Kidney (tissue), 14 donors: ENCODE results near the gene FERMT3. TPM values are rescaled to one million over a fixed set of nuclear protein-coding genes. Genes with fewer than 3 reads are reported as not detected.

ENCODE experiments used
- DNase-seq, 5 donors: peaks; one replicate each; pipeline ENCODE4 v3.0.0-alpha.2; 2013 to 2020
- FAIRE-seq: peaks from 2 replicates; lab custom pipeline; 2012; peaks lifted over from hg19 to GRCh38; lab: Jason Lieb, UNC
- H3K27ac ChIP-seq, 2 donors: one replicate each; pipeline ENCODE4 v1.7.0; 2013; ENCODE audit warnings: low read depth in 2 of 2, low read length in 2 of 2, inconsistent platforms in 1 of 2
- H3K27me3 ChIP-seq: one replicate; pipeline ENCODE4 v1.7.1; 2013; ENCODE audit warnings: low read length, inconsistent platforms; ENCODE audit not compliant: control insufficient read depth, insufficient read depth
- H3K36me3 ChIP-seq, 3 donors: one replicate each; pipeline versions ENCODE4 v1.7.0 to v1.7.1; 2013; ENCODE audit warnings: low read length in 3 of 3, control low read depth in 1 of 3, inconsistent platforms in 1 of 3; ENCODE audit not compliant: insufficient read depth in 3 of 3, control insufficient read depth in 2 of 3
- H3K4me1 ChIP-seq, 3 donors: one replicate each; pipeline versions ENCODE4 v1.7.0 to v1.7.1; 2013; ENCODE audit warnings: low read length in 3 of 3, inconsistent platforms in 1 of 3, low read depth in 1 of 3; ENCODE audit not compliant: control insufficient read depth in 2 of 3, insufficient read depth in 2 of 3
- H3K4me3 ChIP-seq, 3 donors: one replicate each; pipeline versions ENCODE4 v1.7.0 to v1.8.1; 2013; ENCODE audit warnings: low read length in 3 of 3, control low read depth in 1 of 3, inconsistent platforms in 1 of 3
- H3K9ac ChIP-seq, 3 donors: one replicate each; pipeline versions ENCODE4 v1.7.0 to v1.7.1; 2013; ENCODE audit warnings: low read length in 3 of 3, control low read depth in 1 of 3, inconsistent platforms in 1 of 3
- H3K9me3 ChIP-seq, 3 donors: one replicate each; pipeline versions ENCODE4 v1.7.0 to v1.7.1; 2013; ENCODE audit warnings: low read length in 3 of 3, control low read depth in 1 of 3, inconsistent platforms in 1 of 3; ENCODE audit not compliant: control insufficient read depth in 2 of 3, insufficient read depth in 1 of 3
- CTCF ChIP-seq: IDR thresholded peaks from 3 replicates; pipeline ENCODE4 v1.5.1; 2012; ENCODE audit warnings: mild to moderate bottlenecking, moderate library complexity, borderline replicate concordance; ENCODE audit not compliant: insufficient read depth; ENCODE audit errors: extremely low read depth
- intact Hi-C: fragments of 100-400 bp; cut with DNase I; formaldehyde crosslinking; loops from one replicate; pipeline ENCODE4 v1.11.1; 2022
- polyA plus RNA-seq: library from polyadenylated mRNA; stranded (reverse); fragments of 350-450 nt; fragmentation: Illumina TruSeq; extraction: RNeasy Lipid Tissue Mini Kit (QIAGEN cat#74804); gene quantifications from one replicate; pipeline ENCODE4 v1.2.3, GENCODE V29; 2014; ENCODE audit warnings: low read depth, low replicate concordance; ENCODE audit not compliant: insufficient read depth
- total RNA-seq: library from RNA; stranded (reverse); fragmentation: NEBNext Ultra II Directional; extraction: Animal tissue kit (Norgen Biotek cat#: 25700); gene quantifications from one replicate; pipeline ENCODE4 v1.2.1, GENCODE V29; 2021
- donor health status: control.
- donor health status: control.
- donor health status: control.
- donor health status: control.
- donor health status: control.
- donor health status: DM: yes; HTN: yes; CAD: no.
- donor health status: Normal renal cell carcinoma (clear cell type).

The FERMT3 gene
- total and polyA plus RNA-seq, 2 donors from 2014 or later: 11.8 to 36.3 TPM

GRCh38 chr11:64224151-64224890 is 17.8 kb downstream of the FERMT3 start:
- intact Hi-C loops: no loop called here
- Histone ChIP-seq H3K9ac (no peak overlapping the region), H3K27me3 (no peaks in the 10 kb centered on the region), H3K36me3 (no peaks in the 10 kb centered on the region), H3K4me3 (peak overlapping the region in 1 of 3 donors; percentile 91), H3K9me3 (no peaks in the 10 kb centered on the region), H3K4me1 (peaks cover 0 to 23% (median 16%) of the 10 kb centered on the region in 3 donors), H3K27ac (no peak overlapping the region)
- FAIRE-seq (no peak), DNase-seq (peak in 2 of 5 donors; percentile 56 to 80)
- no peak for TF ChIP-seq CTCF

GRCh38 chr11:64224891-64225607 is 18.5 kb downstream of the FERMT3 start:
- DNase-seq (peak in 2 of 5 donors; percentile 60 to 78), FAIRE-seq (no peak)
- TF ChIP-seq CTCF: no peak
- no peaks in the 10 kb centered on the region for H3K36me3 ChIP-seq
- H3K4me3 ChIP-seq: peak overlapping the region; percentile 74 to 91 (median 83)
- H3K27ac ChIP-seq: peak overlapping the region; percentile 42 to 97
- intact Hi-C loops: no loop called here
- no peaks in the 10 kb centered on the region for H3K27me3 ChIP-seq
- H3K4me1 ChIP-seq: peaks cover 0 to 28% (median 21%) of the 10 kb centered on the region in 3 donors
- no peaks in the 10 kb centered on the region for H3K9me3 ChIP-seq
- H3K9ac ChIP-seq: peak overlapping the region in 2 of 3 donors; percentile 75 to 96

GRCh38 chr11:64225608-64226506 is 19.3 kb downstream of the FERMT3 start, which contains the start of the genes NUDT22 and TRPT1:
Gene NUDT22, plus strand, starts transcription at chr11:64226274. Its CDS starts 379 bp downstream, at chr11:64226653.
Gene TRPT1, minus strand, starts transcription at chr11:64226186. Its CDS starts 326 bp downstream, at chr11:64225860.
- intact Hi-C loops: no loop called here
- DNase-seq: peak; percentile 94 to 97 (median 95)
- no peaks in the 10 kb centered on the region for H3K36me3 ChIP-seq
- TF ChIP-seq CTCF: no peak
- H3K9me3 ChIP-seq: no peaks in the 10 kb centered on the region
- FAIRE-seq: no peak
- H3K27me3 ChIP-seq: no peaks in the 10 kb centered on the region
- H3K4me1 ChIP-seq: peaks cover 0 to 28% (median 21%) of the 10 kb centered on the region in 3 donors
- peak within 1 kb of the TSS; percentile 74 to 91 (median 86) for H3K4me3 ChIP-seq
- H3K27ac ChIP-seq: peak within 1 kb of the TSS; percentile 97
- peak within 1 kb of the TSS; percentile 55 to 98 (median 96) for H3K9ac ChIP-seq
